Peyer's patch (tissue), 4 donors: ENCODE data around the gene MRPL53.

Experiments
- CTCF ChIP-seq, 6 experiments: fragments of 450-650 bp in 4 of 6; fragments of 200-600 bp in 2 of 6; sonication (generic) in 1 of 6; IDR thresholded peaks; one replicate each; pipeline ENCODE4 v1.5.1; 2017 to 2019; ENCODE audit warnings: antibody characterized with exemption in 6 of 6, mild to moderate bottlenecking in 3 of 6, moderate library complexity in 1 of 6
- POLR2A ChIP-seq, 2 donors: fragments of 450-650 bp; IDR thresholded peaks; one replicate each; pipeline ENCODE4 v1.5.1; 2017; ENCODE audit warnings: antibody characterized with exemption in 2 of 2, mild to moderate bottlenecking in 2 of 2, moderate library complexity in 2 of 2

- no peak for TF ChIP-seq CTCF (IDR thresholded peaks at IDR 0.05)
- TF ChIP-seq POLR2A (IDR thresholded peaks at IDR 0.05): no peak
Measured at GRCh38 chr2:74464406-74464805, 8.1 kb downstream of the MRPL53 start.
